SK-N-SH treated with all-trans-retinoic acid at 6 μM for 48 hours (cell line): ENCODE measurements around the gene PDLIM3.

Experiments
- ARNTL ChIP-seq: fragments of 450-650 bp; formaldehyde crosslinking; IDR thresholded peaks from 2 replicates; pipeline ENCODE4 v1.5.0; 2020; ENCODE audit warnings: low read depth, mild to moderate bottlenecking, moderate library complexity, borderline replicate concordance
- CSDC2 ChIP-seq: fragments of 250-450 bp; sonication (Bioruptor Pico); IDR thresholded peaks from 2 replicates; pipeline ENCODE4 v1.5.0; 2020; ENCODE audit warnings: mild to moderate bottlenecking, moderate library complexity
- GLIS3 ChIP-seq: fragments of 250-450 bp; sonication (Bioruptor Pico); IDR thresholded peaks from 2 replicates; pipeline ENCODE4 v1.5.0; 2020; ENCODE audit warnings: mild to moderate bottlenecking, moderate library complexity
- ISL1 ChIP-seq: fragments of 250-450 bp; sonication (Bioruptor Pico); IDR thresholded peaks from 2 replicates; pipeline ENCODE4 v2.1.2; 2022; ENCODE audit warnings: mild to moderate bottlenecking, moderate library complexity
- TOX ChIP-seq: fragments of 250-450 bp; sonication (Bioruptor Pico); IDR thresholded peaks from 2 replicates; pipeline ENCODE4 v1.8.0; 2021; ENCODE audit warnings: mild to moderate bottlenecking, moderate library complexity, borderline replicate concordance
- ZC3H10 ChIP-seq: fragments of 250-450 bp; sonication (Bioruptor Pico); IDR thresholded peaks from 2 replicates; pipeline ENCODE4 v1.5.1; 2021; ENCODE audit warnings: mild to moderate bottlenecking, moderate library complexity

- TF ChIP-seq ARNTL (CRISPR knock-in tag) = no peak
- TF ChIP-seq GLIS3 = no peak
- no peak for TF ChIP-seq TOX
- TF ChIP-seq CSDC2 = no peak
- no peak for TF ChIP-seq ZC3H10
- no peak for TF ChIP-seq ISL1 (CRISPR knock-in tag)
Observed at GRCh38 chr4:185465707-185466106, 69.6 kb downstream of the PDLIM3 start.
